Neuronal stem cell (in vitro differentiated cells): ENCODE measurements around the gene SH3GLB1.

Source experiments
- DNase-seq: peaks from one replicate; pipeline ENCODE4 v3.0.0-alpha.2; 2013; ENCODE audit warnings: low spot score
- H2AFZ ChIP-seq: one replicate; pipeline ENCODE4 v1.6.1; 2013; ENCODE audit warnings: mild to moderate bottlenecking, low read length, inconsistent platforms
- H2AK5ac ChIP-seq: 2 replicates; pipeline ENCODE4 v1.6.1; 2013; ENCODE audit warnings: low read depth, mild to moderate bottlenecking, inconsistent platforms, low read length, moderate library complexity, mixed read lengths
- H2BK120ac ChIP-seq: 2 replicates; pipeline ENCODE4 v1.6.1; 2013; ENCODE audit warnings: low read depth, mild to moderate bottlenecking, inconsistent platforms, low read length, moderate library complexity, mixed read lengths
- H2BK12ac ChIP-seq: one replicate; pipeline ENCODE4 v1.6.1; 2013; ENCODE audit warnings: low read length, inconsistent platforms
- H2BK15ac ChIP-seq: 2 replicates; pipeline ENCODE4 v1.6.1; 2013; ENCODE audit warnings: mild to moderate bottlenecking, low read length, inconsistent platforms, mixed read lengths
- H2BK5ac ChIP-seq: one replicate; pipeline ENCODE4 v1.6.1; 2013; ENCODE audit warnings: inconsistent platforms, mild to moderate bottlenecking, low read length, moderate library complexity
- H3K14ac ChIP-seq: one replicate; pipeline ENCODE4 v1.6.1; 2013; ENCODE audit warnings: low read length, inconsistent platforms
- H3K18ac ChIP-seq: 2 replicates; pipeline ENCODE4 v1.6.1; 2013; ENCODE audit warnings: low read length, inconsistent platforms
- H3K23ac ChIP-seq: 2 replicates; pipeline ENCODE4 v1.6.1; 2013; ENCODE audit warnings: low read depth, mild to moderate bottlenecking, mixed read lengths, low read length, inconsistent platforms; ENCODE audit not compliant: poor library complexity
- H3K27ac ChIP-seq: replicated peaks from 3 replicates; pipeline ENCODE4 v1.5.1; 2013; ENCODE audit warnings: low read length, inconsistent platforms
- H3K27me3 ChIP-seq, 3 experiments: 2 replicates each; pipeline ENCODE4 v1.6.1; 2013; ENCODE audit warnings: low read length in 3 of 3, mild to moderate bottlenecking in 2 of 3, inconsistent platforms in 1 of 3, low read depth in 1 of 3, mixed read lengths in 1 of 3, moderate library complexity in 1 of 3; ENCODE audit not compliant: control insufficient read depth in 3 of 3, insufficient read depth in 3 of 3
- H3K36me3 ChIP-seq, 2 donors: replicated peaks in 1 of 2; 2 replicates each; pipeline ENCODE4 v1.6.1; 2013; ENCODE audit warnings: low read length in 2 of 2; ENCODE audit not compliant: control insufficient read depth in 2 of 2, insufficient read depth in 2 of 2
- H3K4ac ChIP-seq: 2 replicates; pipeline ENCODE4 v1.6.1; 2013; ENCODE audit warnings: inconsistent platforms, mild to moderate bottlenecking, low read length, moderate library complexity
- H3K4me1 ChIP-seq, 2 donors: 1 replicate in 1 of 2; 2 replicates in 1 of 2; pipeline ENCODE4 v1.6.1; 2013; ENCODE audit warnings: low read length in 2 of 2, low read depth in 1 of 2; ENCODE audit not compliant: control insufficient read depth in 2 of 2, insufficient read depth in 1 of 2
- H3K4me2 ChIP-seq: one replicate; pipeline ENCODE4 v1.6.1; 2013; ENCODE audit warnings: mild to moderate bottlenecking, low read length, inconsistent platforms; ENCODE audit not compliant: insufficient read depth, poor library complexity, severe bottlenecking
- H3K4me3 ChIP-seq, 2 donors: 2 replicates each; pipeline ENCODE4 v1.5.1; 2013; ENCODE audit warnings: low read length in 2 of 2, mild to moderate bottlenecking in 2 of 2, inconsistent platforms in 1 of 2, moderate library complexity in 1 of 2
- H3K79me1 ChIP-seq: one replicate; pipeline ENCODE4 v1.6.1; 2013; ENCODE audit warnings: low read depth, mild to moderate bottlenecking, inconsistent platforms, low read length, moderate library complexity
- H3K9ac ChIP-seq: one replicate; pipeline ENCODE4 v1.6.1; 2013; ENCODE audit warnings: mild to moderate bottlenecking, low read depth, low read length, inconsistent platforms; ENCODE audit not compliant: poor library complexity
- H3K9me3 ChIP-seq, 2 donors: replicated peaks in 1 of 2; 2 replicates each; pipeline versions ENCODE3 to v1.6.1; 2013; ENCODE audit warnings: low read length in 2 of 2, mild to moderate bottlenecking in 2 of 2, inconsistent platforms in 1 of 2, low read depth in 1 of 2, mixed read lengths in 1 of 2, moderate library complexity in 1 of 2; ENCODE audit not compliant: control insufficient read depth in 2 of 2, insufficient read depth in 1 of 2
- H4K8ac ChIP-seq: one replicate; pipeline ENCODE4 v1.6.1; 2013; ENCODE audit warnings: low read depth, mild to moderate bottlenecking, inconsistent platforms, low read length, moderate library complexity
- H4K91ac ChIP-seq: one replicate; pipeline ENCODE4 v1.6.1; 2013; ENCODE audit warnings: low read length, low read depth, mild to moderate bottlenecking, inconsistent platforms; ENCODE audit not compliant: poor library complexity
- WGBS, 2 donors: extraction: QIAGEN DNeasy Blood & Tissue Kit; methylation state at CpG; one replicate each; pipeline ENCODE4 v1.1.7; 2013; ENCODE audit warnings: missing lambda C conversion rate in 2 of 2, mixed read lengths in 1 of 2; ENCODE audit not compliant: insufficient read length in 2 of 2, insufficient replicate concordance in 1 of 2; ENCODE audit errors: extremely low coverage in 2 of 2; 5-methylcytosine and 5-hydroxymethylcytosine counted together

Gene SH3GLB1

GRCh38 chr1:86751923-86752322 is 47.5 kb downstream of the SH3GLB1 start:
- Histone ChIP-seq H3K27me3 (no peaks in the 10 kb centered on the region), H3K4me2 (no peak overlapping the region), H3K79me1 (no peaks in the 10 kb centered on the region), H2BK12ac (no peak overlapping the region), H2AFZ (no peak overlapping the region), H3K14ac (no peak overlapping the region), H3K4me1 (peaks cover 0 to 6% of the 10 kb centered on the region in 2 donors), H3K4ac (no peak overlapping the region), H2BK5ac (no peak overlapping the region), H2AK5ac (no peak overlapping the region), H4K8ac (no peak overlapping the region), H3K27ac (no peak overlapping the region), H3K4me3 (no peak overlapping the region), H3K18ac (no peak overlapping the region), H3K9ac (no peak overlapping the region), H2BK15ac (no peak overlapping the region), H3K9me3 (no peaks in the 10 kb centered on the region), H3K36me3 (peaks cover 0 to 2% of the 10 kb centered on the region in 2 donors), H2BK120ac (no peak overlapping the region), H4K91ac (no peak overlapping the region), H3K23ac (no peak overlapping the region)
- WGBS, 2 donors = no CpG with 5 or more reads among the region's 6 CpGs
- no peak for DNase-seq

GRCh38 chr1:86753700-86754099 is 49.3 kb downstream of the SH3GLB1 start:
- Histone ChIP-seq H2BK120ac (no peak overlapping the region), H4K8ac (no peak overlapping the region), H3K9me3 (no peaks in the 10 kb centered on the region), H3K4me1 (peaks cover 0 to 6% of the 10 kb centered on the region in 2 donors), H3K79me1 (no peaks in the 10 kb centered on the region), H2AFZ (no peak overlapping the region), H3K14ac (no peak overlapping the region), H2BK15ac (no peak overlapping the region), H2BK12ac (no peak overlapping the region), H3K4me2 (no peak overlapping the region), H3K18ac (no peak overlapping the region), H3K27ac (no peak overlapping the region), H2AK5ac (no peak overlapping the region), H3K4ac (no peak overlapping the region), H3K36me3 (no peaks in the 10 kb centered on the region), H3K27me3 (no peaks in the 10 kb centered on the region), H4K91ac (no peak overlapping the region), H3K4me3 (no peak overlapping the region), H2BK5ac (no peak overlapping the region), H3K9ac (no peak overlapping the region), H3K23ac (no peak overlapping the region)
- DNase-seq = no peak

GRCh38 chr1:86754265-86754974 is 50.0 kb downstream of the SH3GLB1 start:
- Histone ChIP-seq H3K14ac (no peak overlapping the region), H2AFZ (peak overlapping the region; percentile 53), H4K91ac (no peak overlapping the region), H3K27ac (no peak overlapping the region), H3K4me1 (peaks cover 0 to 6% of the 10 kb centered on the region in 2 donors), H3K23ac (no peak overlapping the region), H3K27me3 (no peaks in the 10 kb centered on the region), H3K4me3 (no peak overlapping the region), H3K9me3 (no peaks in the 10 kb centered on the region), H2AK5ac (no peak overlapping the region), H3K36me3 (no peaks in the 10 kb centered on the region), H2BK120ac (no peak overlapping the region), H3K9ac (no peak overlapping the region), H2BK5ac (no peak overlapping the region), H2BK15ac (no peak overlapping the region), H3K4me2 (no peak overlapping the region), H3K4ac (no peak overlapping the region), H2BK12ac (no peak overlapping the region), H4K8ac (no peak overlapping the region), H3K18ac (no peak overlapping the region), H3K79me1 (no peaks in the 10 kb centered on the region)
- no CpG with 5 or more reads among the region's 4 CpGs for WGBS, 2 donors
- no peak for DNase-seq

GRCh38 chr1:86756062-86756406 is 51.7 kb downstream of the SH3GLB1 start:
- Histone ChIP-seq H3K14ac (no peak overlapping the region), H2BK15ac (no peak overlapping the region), H2AK5ac (no peak overlapping the region), H3K4ac (no peak overlapping the region), H2BK12ac (no peak overlapping the region), H3K9me3 (no peaks in the 10 kb centered on the region), H4K91ac (no peak overlapping the region), H4K8ac (no peak overlapping the region), H3K18ac (no peak overlapping the region), H2AFZ (no peak overlapping the region), H3K4me2 (no peak overlapping the region), H3K23ac (no peak overlapping the region), H3K4me3 (no peak overlapping the region), H3K27ac (no peak overlapping the region), H3K27me3 (no peaks in the 10 kb centered on the region), H3K4me1 (peaks cover 0 to 4% of the 10 kb centered on the region in 2 donors), H3K36me3 (no peaks in the 10 kb centered on the region), H2BK120ac (no peak overlapping the region), H3K79me1 (no peaks in the 10 kb centered on the region), H2BK5ac (no peak overlapping the region), H3K9ac (no peak overlapping the region)
- DNase-seq = no peak
